ELR (cell line): Measurements from ENCODE around the gene CNNM4.

Experiments used
- DNase-seq: peaks from one replicate; pipeline ENCODE4 v3.0.0-alpha.2; 2015; ENCODE audit warnings: low read depth

CNNM4 gene

GRCh38 chr2:96859099-96859649, 98.5 kb downstream of the CNNM4 start:
- no peak for DNase-seq

DNA sequence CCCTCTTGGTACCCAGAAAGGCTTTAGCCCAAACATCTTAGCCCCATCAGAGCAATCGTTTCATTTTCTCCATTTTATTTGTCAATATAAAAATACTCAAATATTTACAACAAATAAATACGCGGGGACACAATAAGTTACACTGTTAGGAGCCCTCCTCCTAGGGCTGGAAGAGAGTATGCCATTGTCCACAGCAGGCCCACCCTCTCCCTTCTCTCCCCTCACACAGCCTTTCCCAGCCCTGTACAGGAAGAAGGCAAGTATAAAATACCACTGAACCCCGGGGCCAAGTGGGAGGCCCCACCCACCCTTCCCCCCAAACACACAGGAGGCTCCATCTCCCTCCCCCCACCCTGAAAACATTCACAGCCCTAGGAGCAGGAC, 99.0 kb downstream of the CNNM4 start:
- no peak for DNase-seq

GRCh38 chr2:96860065-96861029, 99.6 kb downstream of the CNNM4 start:
- DNase-seq: no peak

DNA sequence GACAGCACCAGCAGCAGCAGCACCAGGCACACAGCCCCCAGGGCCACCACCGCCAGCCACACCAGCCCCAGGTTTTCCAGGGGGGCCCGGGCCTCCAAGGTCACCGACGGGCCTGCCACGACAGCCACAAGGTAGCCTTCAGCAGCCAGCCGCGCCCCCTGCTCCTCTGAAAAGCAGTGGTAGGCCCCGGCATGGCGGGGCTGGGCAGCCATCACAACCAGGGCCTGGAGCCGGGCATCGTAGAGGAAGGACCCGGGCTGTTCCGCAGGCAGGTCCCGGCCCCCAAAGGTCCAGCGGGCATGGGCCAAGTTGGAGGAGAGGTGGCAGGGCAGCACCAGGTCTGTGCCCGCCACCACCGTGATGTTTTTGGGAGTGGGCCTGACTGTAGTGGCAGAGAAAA, 100.4 kb downstream of the CNNM4 start:
- no peak for DNase-seq
